ENCODE measurements around the gene GALT. TPM values are rescaled to one million over a fixed set of nuclear protein-coding genes. Genes with fewer than 3 reads are reported as not detected.

Gene GALT
- total RNA-seq, 4 donors from 2014 or later = 47.6 to 182 (median 77.6) TPM

- H3K9me3 ChIP-seq = no peaks in the 10 kb centered on the region
- TF ChIP-seq, protein P1, sequence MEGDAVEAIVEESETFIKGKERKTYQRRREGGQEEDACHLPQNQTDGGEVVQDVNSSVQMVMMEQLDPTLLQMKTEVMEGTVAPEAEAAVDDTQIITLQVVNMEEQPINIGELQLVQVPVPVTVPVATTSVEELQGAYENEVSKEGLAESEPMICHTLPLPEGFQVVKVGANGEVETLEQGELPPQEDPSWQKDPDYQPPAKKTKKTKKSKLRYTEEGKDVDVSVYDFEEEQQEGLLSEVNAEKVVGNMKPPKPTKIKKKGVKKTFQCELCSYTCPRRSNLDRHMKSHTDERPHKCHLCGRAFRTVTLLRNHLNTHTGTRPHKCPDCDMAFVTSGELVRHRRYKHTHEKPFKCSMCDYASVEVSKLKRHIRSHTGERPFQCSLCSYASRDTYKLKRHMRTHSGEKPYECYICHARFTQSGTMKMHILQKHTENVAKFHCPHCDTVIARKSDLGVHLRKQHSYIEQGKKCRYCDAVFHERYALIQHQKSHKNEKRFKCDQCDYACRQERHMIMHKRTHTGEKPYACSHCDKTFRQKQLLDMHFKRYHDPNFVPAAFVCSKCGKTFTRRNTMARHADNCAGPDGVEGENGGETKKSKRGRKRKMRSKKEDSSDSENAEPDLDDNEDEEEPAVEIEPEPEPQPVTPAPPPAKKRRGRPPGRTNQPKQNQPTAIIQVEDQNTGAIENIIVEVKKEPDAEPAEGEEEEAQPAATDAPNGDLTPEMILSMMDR (IDR thresholded peaks at IDR 0.05) = no peak
- no peak for TF ChIP-seq EP300 (IDR thresholded peaks at IDR 0.05)
- TF ChIP-seq POLR2A (IDR thresholded peaks at IDR 0.05) = no peak
- TF ChIP-seq POLR2AphosphoS5 (IDR thresholded peaks at IDR 0.05) = peak in 2 of 3 donors; percentile 16 to 25
- no peaks in the 10 kb centered on the region for H3K27me3 ChIP-seq
- peak within 1 kb of the TSS; percentile 71 for H3K27ac ChIP-seq
- DNase-seq (ENCODE audit: low spot score in 2 of 2) = peak; percentile 90 to 94
- H3K4me3 ChIP-seq = peak within 1 kb of the TSS; percentile 36
- WGBS = 15% methylated on average over 23 of the region's 24 CpGs
- H3K4me1 ChIP-seq = peaks cover 83% of the 10 kb centered on the region
- H3K36me3 ChIP-seq = peaks cover 18% of the 10 kb centered on the region
These were observed 5.6 kb downstream of the GALT start, which contains the start of gene IL11RA for GRCh38 chr9:34651876-34652601. Gene IL11RA (plus strand): TSS chr9:34652185. CDS start chr9:34655218, 3,033 bp downstream.

- DNase-seq (ENCODE audit: low spot score in 2 of 2) = no peak
- no peaks in the 10 kb centered on the region for H3K27me3 ChIP-seq
- TF ChIP-seq POLR2A (IDR thresholded peaks at IDR 0.05) (no peak), POLR2AphosphoS5 (IDR thresholded peaks at IDR 0.05) (no peak), EP300 (IDR thresholded peaks at IDR 0.05) (no peak)
- TF ChIP-seq, protein P1 (IDR thresholded peaks at IDR 0.05) = no peak
- peaks cover 22% of the 10 kb centered on the region for H3K36me3 ChIP-seq
- H3K4me3 ChIP-seq = peak overlapping the region; percentile 36
- 20% methylated on average over 3 of the region's 5 CpGs for WGBS
- peaks cover 81% of the 10 kb centered on the region for H3K4me1 ChIP-seq
- peak overlapping the region; percentile 71 for H3K27ac ChIP-seq
- H3K9me3 ChIP-seq = no peaks in the 10 kb centered on the region
These were observed 6.1 kb downstream of the GALT start for GRCh38 chr9:34652602-34653000.

DNA sequence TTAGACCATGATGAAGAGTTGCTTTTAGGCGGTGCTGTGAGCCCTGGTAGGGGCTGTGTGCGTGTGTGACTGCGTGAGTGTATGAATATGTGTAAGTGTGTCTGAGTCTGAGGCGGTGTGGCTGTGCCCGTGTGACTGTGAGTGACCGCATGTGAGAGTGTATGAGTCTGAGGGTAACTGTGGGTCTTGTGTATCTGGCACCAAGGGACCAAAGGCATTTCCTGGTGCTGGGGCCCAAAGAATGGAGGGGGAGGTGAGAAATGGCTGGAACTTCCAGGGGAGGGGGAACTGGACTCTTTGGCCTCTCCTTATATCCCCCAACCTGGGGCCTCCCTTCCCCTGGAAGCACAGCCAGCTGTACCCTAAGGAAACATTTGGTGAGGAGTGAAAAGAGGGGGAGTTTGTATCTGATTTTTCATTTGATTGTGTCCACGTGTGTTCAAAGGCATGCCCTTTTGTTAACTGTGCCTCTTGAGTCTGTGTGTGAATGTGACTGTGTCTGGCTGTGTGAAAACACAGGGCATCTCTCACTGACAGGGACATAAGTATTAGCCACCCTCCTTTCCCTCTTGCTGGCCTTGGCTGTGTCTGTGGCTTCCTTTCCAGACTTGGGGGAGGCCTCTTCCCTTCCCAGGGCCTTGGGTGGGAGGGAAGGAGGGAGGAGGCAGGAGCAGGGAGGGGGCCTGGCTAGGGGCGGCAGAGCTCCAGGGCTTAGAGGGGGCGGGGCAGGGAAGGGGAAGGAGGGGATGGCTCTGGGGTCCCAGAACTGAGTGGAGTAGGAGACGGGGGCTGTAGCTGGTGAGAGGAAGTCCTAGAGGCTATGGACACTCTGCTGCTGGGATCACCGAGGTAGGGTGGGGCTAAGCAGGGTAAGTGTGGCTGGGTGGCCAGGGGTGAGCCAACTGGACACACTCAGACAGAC, 6.9 kb downstream of the GALT start:
- Histone ChIP-seq H3K4me1 (peaks cover 73% of the 10 kb centered on the region), H3K27me3 (no peaks in the 10 kb centered on the region), H3K36me3 (peaks cover 20% of the 10 kb centered on the region), H3K27ac (peak overlapping the region; percentile 71), H3K9me3 (no peaks in the 10 kb centered on the region), H3K4me3 (peak overlapping the region; percentile 36)
- 37% methylated on average over 11 of the region's 11 CpGs for WGBS
- DNase-seq (ENCODE audit: low spot score in 2 of 2) = no peak
- TF ChIP-seq EP300 (IDR thresholded peaks at IDR 0.05) = no peak
- no peak for TF ChIP-seq POLR2AphosphoS5 (IDR thresholded peaks at IDR 0.05)
- no peak for TF ChIP-seq POLR2A (IDR thresholded peaks at IDR 0.05)
- TF ChIP-seq, protein P1 (IDR thresholded peaks at IDR 0.05) = no peak

GRCh38 chr9:34654323-34655051, 8.0 kb downstream of the GALT start:
- 16% methylated on average over 11 of the region's 11 CpGs for WGBS
- H3K4me3 ChIP-seq = no peak overlapping the region
- H3K27me3 ChIP-seq = no peaks in the 10 kb centered on the region
- TF ChIP-seq POLR2A (IDR thresholded peaks at IDR 0.05) (no peak), POLR2AphosphoS5 (IDR thresholded peaks at IDR 0.05) (peak in 2 of 3 donors; percentile 49 to 70), EP300 (IDR thresholded peaks at IDR 0.05) (no peak)
- TF ChIP-seq, protein P1 (IDR thresholded peaks at IDR 0.05) = no peak
- DNase-seq (ENCODE audit: low spot score in 2 of 2) = peak in 1 of 2 donors; percentile 87
- peaks cover 73% of the 10 kb centered on the region for H3K4me1 ChIP-seq
- H3K9me3 ChIP-seq = no peaks in the 10 kb centered on the region
- H3K36me3 ChIP-seq = peaks cover 9% of the 10 kb centered on the region
- H3K27ac ChIP-seq = peak overlapping the region; percentile 71
